ENCODE data around the gene SLC24A3.
"Not testable (repeated sequence)": the region's sequence is repeated elsewhere in the genome, so short reads cannot be mapped to it uniquely, and the experiment has no call there.

SLC24A3 gene

GRCh38 chr20:19678591-19678990 is 466.1 kb downstream of the SLC24A3 start:
- DNase-seq (ENCODE audit: low read depth in 2 of 2), result not testable (repeated sequence)

DNA sequence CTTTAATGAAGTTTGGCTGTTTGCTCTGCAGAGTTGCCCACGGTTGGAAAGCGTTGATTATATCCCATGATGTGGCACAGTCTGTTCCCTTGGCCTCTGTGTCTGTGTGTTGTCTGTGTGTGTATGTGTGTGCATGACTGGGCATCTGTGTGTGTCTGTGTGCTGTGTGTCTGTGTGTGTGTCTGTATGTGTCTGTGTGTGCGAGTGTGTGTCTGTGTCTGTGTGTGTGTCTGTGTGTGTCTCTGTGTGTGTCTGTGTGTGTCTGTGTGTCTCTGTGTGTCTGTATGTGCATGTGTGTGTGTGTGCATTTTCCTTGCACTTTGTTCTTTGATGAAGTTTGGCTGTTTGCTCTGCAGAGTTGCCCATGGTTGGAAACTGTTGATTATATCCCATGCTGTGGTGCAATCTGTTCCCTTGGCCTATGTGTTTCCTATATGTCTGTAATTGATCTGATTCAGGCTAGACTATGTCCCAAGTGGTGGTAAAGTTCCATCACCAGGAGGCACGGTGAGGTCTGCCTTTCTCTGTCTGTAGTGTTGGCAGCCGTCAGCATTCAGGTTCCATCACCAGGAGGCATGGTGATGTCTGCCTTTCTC is 467.6 kb downstream of the SLC24A3 start:
- no peak for DNase-seq (ENCODE audit: low read depth in 2 of 2)

- DNase-seq (ENCODE audit: low read depth in 2 of 2), result no peak
Measured at GRCh38 chr20:19682249-19682648, 469.8 kb downstream of the SLC24A3 start.

DNA sequence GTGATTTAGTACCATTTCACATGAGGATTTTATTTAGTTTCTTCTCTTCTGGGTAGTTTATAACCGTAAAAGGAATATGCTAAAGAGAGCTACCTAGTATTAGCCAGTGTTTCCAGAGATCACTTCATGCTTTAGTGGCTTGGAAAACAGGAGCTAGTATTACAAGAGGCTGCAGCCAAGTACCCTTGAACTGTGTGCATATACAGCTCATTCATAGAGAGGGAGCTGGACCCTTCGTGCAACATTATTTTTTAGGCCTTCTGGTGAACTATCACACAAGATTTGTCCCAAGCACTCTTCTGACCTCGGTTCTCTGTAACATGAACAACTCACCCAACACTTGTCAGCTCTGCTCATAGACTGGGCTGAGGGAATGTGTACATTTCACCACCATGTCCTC is 470.7 kb downstream of the SLC24A3 start:
- DNase-seq (ENCODE audit: low read depth in 2 of 2), result no peak

DNA sequence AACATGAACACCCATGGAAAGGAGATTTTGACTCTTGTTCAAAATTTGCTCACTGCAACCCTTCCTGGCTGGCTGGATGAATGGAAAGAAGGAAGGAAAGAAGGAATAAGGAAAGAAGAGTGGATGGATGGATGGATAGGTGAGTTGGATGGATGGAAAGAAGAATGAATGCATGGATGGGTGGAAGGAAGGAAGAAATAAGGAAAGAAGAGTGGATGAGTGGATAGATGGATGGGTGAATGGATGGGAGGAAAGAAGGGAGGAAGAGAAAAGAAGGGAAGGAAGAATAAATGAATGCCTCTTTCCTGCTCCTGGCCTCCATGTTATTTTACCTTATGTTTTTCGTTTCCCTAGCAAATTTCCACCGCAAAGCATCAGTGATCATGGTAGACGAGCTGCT is 471.4 kb downstream of the SLC24A3 start:
- DNase-seq (ENCODE audit: low read depth in 2 of 2), result no peak

GRCh38 chr20:19688031-19688806 is 475.8 kb downstream of the SLC24A3 start:
- DNase-seq (ENCODE audit: low read depth in 2 of 2), result no peak

DNA sequence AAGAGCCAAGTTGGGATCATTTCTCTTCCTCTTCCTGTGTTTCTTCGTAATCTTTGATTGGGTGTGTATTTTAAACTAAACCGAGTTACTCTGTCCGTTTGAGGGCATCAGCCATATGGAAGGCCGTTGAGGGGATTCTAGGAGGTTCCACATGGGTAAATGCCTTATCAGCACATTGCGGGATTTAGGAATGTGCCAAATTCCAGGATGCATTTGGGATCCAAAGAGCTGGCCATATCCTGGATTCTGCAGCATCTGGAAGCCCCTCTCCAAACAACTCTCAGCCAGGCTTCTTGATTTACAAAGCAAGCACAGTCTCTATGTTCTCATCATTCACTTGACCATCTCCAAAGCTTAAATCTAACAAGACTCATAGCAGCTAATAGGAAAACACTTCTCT is 478.0 kb downstream of the SLC24A3 start:
- DNase-seq (ENCODE audit: low read depth in 2 of 2), result no peak

DNA sequence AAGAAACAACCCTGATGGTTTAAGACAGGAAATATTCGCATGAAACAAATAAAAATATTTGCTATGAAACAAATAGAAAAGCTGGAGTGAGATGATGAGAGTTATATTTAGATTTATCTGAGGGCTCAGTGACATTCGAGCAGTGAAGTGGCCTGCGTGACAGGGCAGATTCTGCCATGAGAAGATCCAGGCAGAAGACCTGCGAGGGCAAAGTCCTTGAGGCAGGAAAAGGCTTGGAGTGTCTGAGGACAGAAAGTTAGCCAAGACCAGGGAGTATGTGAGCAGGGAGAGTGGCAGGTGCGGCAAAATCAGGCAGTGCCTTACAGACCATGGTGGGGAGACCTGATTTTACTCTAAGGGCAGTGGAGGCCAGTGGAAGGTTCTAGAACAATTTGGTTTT is 478.7 kb downstream of the SLC24A3 start:
- no peak for DNase-seq (ENCODE audit: low read depth in 2 of 2)

- no peak for DNase-seq (ENCODE audit: low read depth in 2 of 2)
Measured at GRCh38 chr20:19692100-19692499, 479.7 kb downstream of the SLC24A3 start.

GRCh38 chr20:19692685-19693119 is 480.3 kb downstream of the SLC24A3 start:
- DNase-seq (ENCODE audit: low read depth in 2 of 2), result peak in 1 of 2 donors; percentile 1

GRCh38 chr20:19693508-19693907 is 481.1 kb downstream of the SLC24A3 start:
- DNase-seq (ENCODE audit: low read depth in 2 of 2), result no peak

DNA sequence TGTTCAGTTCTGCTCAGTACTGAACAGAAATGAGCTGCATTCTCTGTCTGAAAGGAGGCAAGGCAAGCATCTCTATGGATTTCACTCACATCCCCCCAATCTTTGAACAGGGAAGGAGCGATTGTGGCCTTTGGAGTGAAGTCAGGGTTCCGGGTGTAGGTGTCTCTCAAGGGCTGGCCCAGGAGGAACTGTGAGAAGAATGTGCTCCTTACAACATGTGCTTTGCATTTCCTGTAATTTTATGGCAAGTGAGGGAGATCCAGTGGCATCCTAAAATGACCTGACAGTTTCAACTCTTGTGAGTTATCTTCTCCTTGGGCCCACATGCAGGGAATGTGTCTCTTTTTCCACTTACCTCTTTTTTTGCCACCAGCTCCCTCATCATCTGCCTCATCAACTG is 482.6 kb downstream of the SLC24A3 start:
- DNase-seq (ENCODE audit: low read depth in 2 of 2), result no peak

GRCh38 chr20:19696620-19697019 is 484.2 kb downstream of the SLC24A3 start:
- no peak for DNase-seq (ENCODE audit: low read depth in 2 of 2)

- no peak for DNase-seq (ENCODE audit: low read depth in 2 of 2)
Measured at GRCh38 chr20:19697415-19697814, 485.0 kb downstream of the SLC24A3 start.

DNA sequence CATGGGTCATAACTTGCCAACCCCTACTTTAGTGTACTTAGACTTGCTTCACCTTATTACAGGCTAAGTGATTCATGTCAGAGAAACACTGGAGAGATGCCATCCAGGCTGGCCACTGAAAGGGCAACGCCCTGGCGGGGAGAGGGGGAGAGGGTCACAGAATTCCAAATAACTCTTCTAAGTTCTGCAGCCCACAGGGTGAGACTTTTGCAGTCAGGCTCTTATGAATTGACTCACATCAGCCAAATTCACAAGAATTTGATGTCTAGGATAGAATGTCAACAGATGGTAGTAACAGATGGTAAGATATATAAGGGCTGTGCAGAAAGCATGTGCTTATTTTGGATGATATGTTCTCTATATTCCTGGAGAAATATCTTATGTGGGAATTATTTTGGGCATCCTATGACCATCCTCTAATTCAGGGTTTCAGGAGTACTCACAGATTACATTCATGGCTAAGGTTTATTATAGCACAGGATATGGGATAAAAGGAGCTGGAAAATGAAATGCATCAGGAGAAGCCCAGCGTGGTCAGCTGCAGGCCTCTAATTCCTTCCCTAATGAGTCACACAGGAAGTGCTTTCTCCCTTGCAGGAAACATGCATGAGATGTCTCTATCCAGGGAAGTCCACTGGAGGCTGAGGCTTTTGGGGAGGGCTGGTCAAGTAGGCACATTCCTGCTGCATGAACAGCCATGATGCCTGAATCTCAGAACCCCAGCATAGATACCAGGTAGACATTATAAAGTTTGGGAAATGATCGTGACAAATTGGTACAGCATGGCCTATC is 486.9 kb downstream of the SLC24A3 start:
- no peak for DNase-seq (ENCODE audit: low read depth in 2 of 2)

DNA sequence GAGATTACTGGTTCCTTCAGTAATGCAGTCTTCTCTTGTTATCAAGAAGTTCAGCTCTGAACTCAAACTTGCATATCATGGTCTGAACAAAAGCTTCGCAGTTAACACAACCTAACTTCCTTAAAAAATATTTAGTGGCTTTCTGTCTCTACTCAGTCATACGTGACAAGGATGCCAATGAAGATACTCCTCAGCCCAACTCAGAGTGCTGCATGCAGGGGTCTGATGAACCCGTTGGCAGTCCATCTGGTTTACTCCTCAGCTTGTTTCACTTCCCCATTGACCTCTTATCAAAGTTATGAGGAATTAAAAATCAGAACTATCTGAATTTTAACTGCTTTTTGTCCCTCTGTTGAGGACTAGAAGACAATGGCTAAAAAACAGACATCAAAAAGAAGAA is 489.0 kb downstream of the SLC24A3 start:
- DNase-seq (ENCODE audit: low read depth in 2 of 2), result no peak

- DNase-seq (ENCODE audit: low read depth in 2 of 2), result no peak
Measured at GRCh38 chr20:19706463-19706862, 494.0 kb downstream of the SLC24A3 start.

DNA sequence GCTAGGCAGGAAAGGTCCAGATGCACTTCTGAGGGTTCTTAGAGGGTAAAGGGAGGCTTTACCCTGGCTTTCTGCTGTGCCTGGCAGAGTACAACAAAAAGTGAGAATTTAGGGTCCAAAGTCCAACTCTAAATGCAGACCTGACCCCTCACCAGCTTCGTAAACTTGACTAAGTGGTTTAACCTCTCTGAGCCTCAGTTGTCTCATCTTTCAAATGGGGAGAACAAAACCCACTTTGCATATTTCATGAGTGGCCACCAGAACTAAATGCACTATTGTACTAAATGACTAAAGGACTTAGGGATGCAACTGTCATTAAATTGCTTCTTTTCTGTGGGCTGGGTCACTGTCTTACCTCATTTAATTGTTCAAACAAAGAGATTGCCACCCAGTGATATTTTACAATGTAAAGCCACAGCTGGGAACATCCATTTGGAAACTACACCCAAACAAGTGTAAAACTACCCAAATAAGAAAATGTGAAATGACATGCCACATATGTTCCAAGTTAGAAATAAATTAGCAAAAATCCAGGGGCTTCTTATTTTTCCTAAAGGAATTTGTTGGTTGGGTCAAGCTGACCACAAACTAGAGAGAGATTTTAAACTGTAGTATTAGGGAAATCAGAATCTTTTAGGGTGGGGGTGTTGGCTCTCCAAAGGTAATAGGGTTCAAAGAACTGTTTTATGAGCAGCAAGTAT is 497.3 kb downstream of the SLC24A3 start:
- no peak for DNase-seq (ENCODE audit: low read depth in 2 of 2)

DNA sequence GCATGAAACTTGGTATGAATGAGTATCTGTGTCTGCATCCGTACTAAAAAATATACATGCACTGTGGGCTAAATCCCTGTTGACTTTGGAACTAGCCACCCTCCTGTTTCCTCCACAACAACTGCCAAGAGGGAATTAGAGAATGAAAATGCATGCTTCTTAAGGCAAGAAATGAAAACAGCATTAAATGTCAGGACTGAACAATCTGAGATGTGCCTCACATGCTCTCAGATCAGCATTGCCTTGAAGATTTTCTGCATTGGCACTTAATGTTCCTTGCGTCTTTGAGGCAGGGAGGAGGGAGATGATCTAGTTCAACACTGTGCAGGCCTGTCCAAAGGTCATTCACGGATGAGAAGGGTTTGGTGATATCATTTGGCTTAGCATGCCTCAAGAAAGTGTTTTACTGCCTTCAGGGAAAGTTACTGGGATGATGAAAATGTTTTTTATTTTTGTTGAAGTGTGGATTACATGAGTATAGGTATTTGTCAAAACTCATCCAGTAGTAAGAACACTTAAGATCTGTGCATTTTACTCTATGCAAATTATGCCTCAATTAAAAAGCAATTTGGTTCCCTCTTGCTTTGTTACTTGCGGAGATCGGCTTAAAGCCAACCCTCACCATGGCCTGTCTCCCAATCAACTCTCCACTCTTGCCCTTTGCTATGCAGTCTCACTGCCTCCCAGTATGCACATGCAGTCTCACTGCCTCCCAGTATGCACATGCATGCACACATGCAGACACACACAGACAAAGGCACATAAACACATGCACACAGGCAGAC is 498.1 kb downstream of the SLC24A3 start:
- no peak for DNase-seq (ENCODE audit: low read depth in 2 of 2)

- DNase-seq (ENCODE audit: low read depth in 2 of 2), result no peak
Measured at GRCh38 chr20:19711126-19711525, 498.7 kb downstream of the SLC24A3 start.

DNA sequence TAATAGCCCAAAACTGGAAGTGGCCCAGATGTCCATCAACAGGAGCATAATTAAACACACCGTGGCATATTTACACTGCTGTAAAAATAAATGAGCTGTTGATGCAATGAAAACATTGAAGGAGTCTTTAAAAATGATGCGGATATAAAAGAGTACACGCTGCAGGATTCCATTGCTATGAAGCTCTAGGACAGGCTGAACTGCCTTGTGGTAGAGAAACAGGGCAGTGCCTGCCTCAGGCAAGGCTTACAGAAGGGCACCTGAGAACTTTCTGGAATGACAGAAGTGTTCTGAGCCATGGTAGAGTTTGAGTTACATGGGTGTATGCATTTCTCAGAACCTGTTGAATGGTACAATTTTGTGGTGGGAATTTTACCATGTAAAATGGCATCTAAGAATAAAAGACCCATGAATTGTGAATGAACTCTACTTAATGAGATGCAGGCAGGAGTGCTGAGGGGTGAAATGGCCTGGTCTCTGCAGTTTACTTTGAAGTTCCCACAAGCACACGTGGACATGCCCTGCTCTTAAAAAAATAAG is 500.3 kb downstream of the SLC24A3 start:
- DNase-seq (ENCODE audit: low read depth in 2 of 2), result no peak
